Aorta (tissue), 5 donors: Measurements from ENCODE around the gene OAS3. TPM values are rescaled to one million over a fixed set of nuclear protein-coding genes. Genes with fewer than 3 reads are reported as not detected.
"Not testable (repeated sequence)": the region's sequence is repeated elsewhere in the genome, so short reads cannot be mapped to it uniquely, and the experiment has no call there.

Experiments used
- ATAC-seq: fragments of 200-7000 bp; cut with Tn5 transposase; one replicate; pipeline ENCODE4 v1.9.1; 2022; ENCODE audit warnings: moderate library complexity; ENCODE audit not compliant: low FRiP score
- DNase-seq, 2 donors: peaks; one replicate each; pipeline ENCODE4 v3.0.0-alpha.2; 2020
- H3K27ac ChIP-seq, 2 donors: one replicate each; pipeline ENCODE4 v1.5.1; 2013; ENCODE audit warnings: low read length in 2 of 2, mild to moderate bottlenecking in 2 of 2, moderate library complexity in 2 of 2, control low read depth in 1 of 2, inconsistent platforms in 1 of 2, low read depth in 1 of 2
- H3K27me3 ChIP-seq, 2 donors: one replicate each; pipeline ENCODE4 v1.6.1; 2013; ENCODE audit warnings: control low read depth in 1 of 2, low read length in 1 of 2, mild to moderate bottlenecking in 1 of 2, moderate library complexity in 1 of 2; ENCODE audit not compliant: insufficient read depth in 2 of 2, control insufficient read depth in 1 of 2
- H3K36me3 ChIP-seq, 2 donors: one replicate each; pipeline ENCODE4 v1.6.1; 2013; ENCODE audit warnings: control low read depth in 1 of 2, low read length in 1 of 2, mild to moderate bottlenecking in 1 of 2; ENCODE audit not compliant: insufficient read depth in 2 of 2, control insufficient read depth in 1 of 2
- H3K4me1 ChIP-seq, 2 donors: one replicate each; pipeline ENCODE4 v1.6.1; 2013; ENCODE audit warnings: low read length in 2 of 2, control low read depth in 1 of 2, mild to moderate bottlenecking in 1 of 2, moderate library complexity in 1 of 2; ENCODE audit not compliant: insufficient read depth in 2 of 2, control insufficient read depth in 1 of 2
- H3K4me3 ChIP-seq, 2 donors: one replicate each; pipeline ENCODE4 v1.5.1; 2013; ENCODE audit warnings: low read length in 2 of 2, control low read depth in 1 of 2, mild to moderate bottlenecking in 1 of 2
- H3K9me3 ChIP-seq: one replicate; pipeline ENCODE4 v1.6.1; 2013; ENCODE audit warnings: mild to moderate bottlenecking, low read length; ENCODE audit not compliant: control insufficient read depth
- WGBS, 2 donors: extraction: QIAGEN DNeasy Blood & Tissue Kit; methylation state at CpG; one replicate each; pipeline ENCODE4 v1.1.7; 2013; 5-methylcytosine and 5-hydroxymethylcytosine counted together
- intact Hi-C, 2 donors: fragments of 100-400 bp; cut with DNase I; formaldehyde crosslinking; loops; one replicate each; pipeline versions ENCODE4 v1.14.2 to v1.15.0; 2022
- polyA plus RNA-seq, 2 donors: library from polyadenylated mRNA; stranded (reverse); fragments of 200-250 nt; gene quantifications; one replicate each; pipeline ENCODE4 v1.2.3, GENCODE V29; 2013
- total RNA-seq, 2 donors: library from RNA; stranded (reverse); fragmentation: NEBNext Ultra II Directional; extraction: Animal tissue kit (Norgen Biotek cat#: 25700); gene quantifications; one replicate each; pipeline ENCODE4 v1.2.1, GENCODE V29; 2021
- donor health status: healthy with polysubstance abuse.
- donor health status: Bipolar disorder and iron deficiency.
- donor health status: DM: no; HTN: no; CAD: no.
- donor health status: DM: no; HTN: no; CAD: no.
- donor health status: DM: yes; HTN: yes; CAD: no.

The OAS3 gene
- total and polyA plus RNA-seq, 4 donors, result 2.6 to 19.1 (median 10.8) TPM

DNA sequence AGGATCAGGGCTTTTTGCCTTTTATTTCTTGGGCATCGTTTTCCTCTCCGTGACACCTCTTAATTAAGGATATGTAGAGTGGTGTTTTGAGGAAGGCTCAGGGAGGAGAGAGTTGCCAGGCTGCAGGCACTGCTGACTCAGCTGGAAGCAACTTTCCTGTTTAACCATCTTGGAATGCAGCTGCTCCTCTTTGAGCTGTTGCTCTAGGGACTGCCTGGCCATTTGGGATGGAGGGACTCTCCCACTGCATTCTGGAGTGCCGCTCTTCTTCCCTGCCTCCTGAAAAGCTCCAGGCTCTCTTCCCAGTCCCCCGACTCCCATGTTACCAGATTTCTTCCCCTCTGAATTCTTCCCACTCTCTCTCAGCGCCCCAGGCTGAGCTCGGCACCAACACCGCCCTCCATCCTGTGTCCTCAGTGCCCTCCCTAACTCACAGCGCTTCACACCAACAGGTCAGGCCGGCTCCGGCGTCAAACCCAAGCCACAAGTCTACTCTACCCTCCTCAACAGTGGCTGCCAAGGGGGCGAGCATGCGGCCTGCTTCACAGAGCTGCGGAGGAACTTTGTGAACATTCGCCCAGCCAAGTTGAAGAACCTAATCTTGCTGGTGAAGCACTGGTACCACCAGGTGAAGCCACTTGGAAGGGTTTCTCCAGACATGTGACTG is 5.9 kb downstream of the OAS3 start:
- DNase-seq, result no peak
- intact Hi-C loops, result no loop called here
- no peaks in the 10 kb centered on the region for H3K36me3 ChIP-seq
- H3K27ac ChIP-seq, result no peak overlapping the region
- ATAC-seq, result no peak
- no peaks in the 10 kb centered on the region for H3K27me3 ChIP-seq
- H3K4me1 ChIP-seq, result no peaks in the 10 kb centered on the region
- no peaks in the 10 kb centered on the region for H3K9me3 ChIP-seq
- WGBS, 2 donors, result 92 to 93% methylated on average over 15 of the region's 15 CpGs
- H3K4me3 ChIP-seq, result no peak overlapping the region

DNA sequence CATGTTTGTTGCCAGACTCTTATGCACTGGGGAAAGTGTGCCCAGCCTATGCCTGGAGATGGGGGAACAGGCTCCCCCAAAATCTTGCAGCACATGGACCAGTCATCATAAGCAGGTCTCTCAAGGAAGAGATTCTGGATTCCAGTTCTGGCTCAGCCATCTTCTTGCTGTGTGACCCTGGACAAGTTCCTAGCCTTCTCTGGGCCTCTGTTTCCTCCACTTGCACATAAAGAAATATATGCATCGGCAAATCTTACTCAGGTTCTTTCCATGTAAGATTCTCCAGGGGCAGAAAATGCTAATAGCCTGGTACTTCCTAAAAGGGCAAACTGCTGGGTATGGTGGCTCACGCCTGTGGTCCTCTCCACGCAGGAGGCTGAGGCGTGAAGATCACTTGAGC is 7.2 kb downstream of the OAS3 start:
- Histone ChIP-seq H3K27me3 (no peaks in the 10 kb centered on the region), H3K27ac (no peak overlapping the region), H3K9me3 (no peaks in the 10 kb centered on the region), H3K36me3 (peaks cover 0 to 1% of the 10 kb centered on the region in 2 donors), H3K4me1 (no peaks in the 10 kb centered on the region), H3K4me3 (no peak overlapping the region)
- ATAC-seq, result no peak
- intact Hi-C loops, result no loop called here
- no peak for DNase-seq
- WGBS, 2 donors, result 96% methylated on average over 4 of the region's 4 CpGs

DNA sequence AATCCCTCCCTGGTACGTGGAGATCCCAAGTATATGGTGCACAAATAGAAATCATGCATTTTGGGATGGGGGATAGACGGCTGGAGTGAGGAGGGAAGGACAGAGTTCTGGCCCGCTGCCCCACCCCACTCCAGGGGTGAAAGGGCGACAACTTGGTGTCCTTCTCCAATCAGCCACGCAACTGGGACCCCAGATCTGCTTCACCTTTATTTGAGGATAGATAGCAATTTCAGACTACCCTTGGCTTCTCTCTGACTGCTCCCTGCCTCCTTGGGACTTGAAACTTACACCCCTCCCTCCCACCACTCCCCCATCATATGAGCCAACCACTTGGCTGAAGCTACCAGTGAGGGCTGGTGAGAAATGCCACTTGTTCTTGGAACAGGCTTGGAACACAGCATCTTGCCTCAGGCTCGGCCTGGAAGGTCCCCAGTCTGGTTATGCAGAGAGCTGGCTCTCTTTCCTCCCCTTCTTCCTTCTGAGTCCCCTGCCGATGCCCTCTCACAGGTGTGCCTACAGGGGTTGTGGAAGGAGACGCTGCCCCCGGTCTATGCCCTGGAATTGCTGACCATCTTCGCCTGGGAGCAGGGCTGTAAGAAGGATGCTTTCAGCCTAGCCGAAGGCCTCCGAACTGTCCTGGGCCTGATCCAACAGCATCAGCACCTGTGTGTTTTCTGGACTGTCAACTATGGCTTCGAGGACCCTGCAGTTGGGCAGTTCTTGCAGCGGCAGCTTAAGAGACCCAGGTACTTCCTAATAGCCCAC is 8.1 kb downstream of the OAS3 start:
- H3K9me3 ChIP-seq, result no peaks in the 10 kb centered on the region
- H3K27ac ChIP-seq, result no peak overlapping the region
- no peaks in the 10 kb centered on the region for H3K27me3 ChIP-seq
- no peak for ATAC-seq
- no peak for DNase-seq
- no peak overlapping the region for H3K4me3 ChIP-seq
- WGBS, 2 donors, result 78 to 82% methylated on average over 14 of the region's 14 CpGs
- intact Hi-C loops, result no loop called here
- H3K4me1 ChIP-seq, result no peaks in the 10 kb centered on the region
- H3K36me3 ChIP-seq, result peaks cover 1 to 5% of the 10 kb centered on the region in 2 donors

DNA sequence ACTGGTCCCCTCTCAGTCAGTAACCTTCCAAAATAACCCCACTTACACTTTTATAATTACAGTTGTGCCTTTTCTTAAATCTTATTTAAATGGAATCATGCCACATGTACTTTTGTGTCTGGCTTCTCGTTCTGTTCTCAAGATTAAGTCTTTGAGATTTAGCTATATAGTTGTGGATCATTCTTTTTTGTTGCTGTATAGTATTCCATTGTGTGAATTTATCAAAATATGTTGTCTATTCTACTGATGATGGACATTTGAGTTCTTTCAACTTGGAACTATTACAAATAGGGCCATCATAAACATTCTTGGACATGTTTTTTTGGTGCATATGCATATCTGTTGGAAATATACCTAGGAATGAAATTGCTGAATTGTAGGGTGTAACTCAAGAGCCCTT is 9.0 kb downstream of the OAS3 start:
- 46 to 47% methylated on average over 1 of the region's 1 CpG for WGBS, 2 donors
- DNase-seq (no peak), ATAC-seq (no peak)
- Histone ChIP-seq H3K9me3 (no peaks in the 10 kb centered on the region), H3K27ac (no peak overlapping the region), H3K4me1 (no peaks in the 10 kb centered on the region), H3K27me3 (no peaks in the 10 kb centered on the region), H3K36me3 (peaks cover 1 to 5% of the 10 kb centered on the region in 2 donors), H3K4me3 (no peak overlapping the region)
- intact Hi-C loops, result no loop called here

DNA sequence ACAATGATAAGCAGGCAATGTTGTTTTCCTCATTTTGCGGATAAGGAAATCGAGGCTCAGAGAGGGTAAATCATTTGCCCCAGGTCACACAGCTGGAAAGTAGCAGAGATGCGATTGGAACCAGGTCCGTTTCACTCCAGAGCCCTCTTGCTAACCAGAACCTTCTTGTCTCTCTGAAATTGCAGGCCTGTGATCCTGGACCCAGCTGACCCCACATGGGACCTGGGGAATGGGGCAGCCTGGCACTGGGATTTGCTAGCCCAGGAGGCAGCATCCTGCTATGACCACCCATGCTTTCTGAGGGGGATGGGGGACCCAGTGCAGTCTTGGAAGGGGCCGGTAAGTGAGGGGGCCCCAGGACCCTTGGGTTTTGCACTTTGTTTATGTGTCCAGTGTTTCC is 9.5 kb downstream of the OAS3 start:
- no peaks in the 10 kb centered on the region for H3K4me1 ChIP-seq
- no peaks in the 10 kb centered on the region for H3K27me3 ChIP-seq
- H3K27ac ChIP-seq, result no peak overlapping the region
- intact Hi-C loops, result no loop called here
- H3K36me3 ChIP-seq, result peaks cover 1 to 5% of the 10 kb centered on the region in 2 donors
- ATAC-seq (no peak), DNase-seq (no peak)
- H3K4me3 ChIP-seq, result no peak overlapping the region
- 90 to 96% methylated on average over 5 of the region's 5 CpGs for WGBS, 2 donors
- H3K9me3 ChIP-seq, result no peaks in the 10 kb centered on the region

GRCh38 chr12:112948806-112949205 is 10.5 kb downstream of the OAS3 start:
- intact Hi-C loops, result no loop called here
- ATAC-seq (no peak), DNase-seq (no peak)
- Histone ChIP-seq H3K27me3 (no peaks in the 10 kb centered on the region), H3K4me3 (no peak overlapping the region), H3K36me3 (peaks cover 1 to 5% of the 10 kb centered on the region in 2 donors), H3K4me1 (no peaks in the 10 kb centered on the region), H3K9me3 (no peaks in the 10 kb centered on the region), H3K27ac (no peak overlapping the region)
- 95 to 97% methylated on average over 7 of the region's 7 CpGs for WGBS, 2 donors

GRCh38 chr12:112950701-112951100 is 12.4 kb downstream of the OAS3 start:
- Histone ChIP-seq H3K36me3 (peaks cover 1 to 5% of the 10 kb centered on the region in 2 donors), H3K4me1 (no peaks in the 10 kb centered on the region), H3K4me3 (no peak overlapping the region), H3K9me3 (no peaks in the 10 kb centered on the region), H3K27me3 (no peaks in the 10 kb centered on the region), H3K27ac (no peak overlapping the region)
- ATAC-seq, result no peak
- DNase-seq, result no peak
- 89 to 91% methylated on average over 11 of the region's 11 CpGs for WGBS, 2 donors
- intact Hi-C loops, result no loop called here

- H3K9me3 ChIP-seq, H3K36me3 ChIP-seq, H3K27ac ChIP-seq, H3K4me3 ChIP-seq, H3K4me1 ChIP-seq, intact Hi-C loops, ATAC-seq, DNase-seq, H3K27me3 ChIP-seq: not testable (repeated sequence)
- 89 to 93% methylated on average over 4 of the region's 4 CpGs for WGBS, 2 donors
Measured at GRCh38 chr12:112957125-112957524, 18.9 kb downstream of the OAS3 start.

GRCh38 chr12:112961074-112961473 is 22.8 kb downstream of the OAS3 start:
- peaks cover 4% of the 10 kb centered on the region for H3K9me3 ChIP-seq
- no peak for ATAC-seq
- peaks cover 0 to 4% of the 10 kb centered on the region in 2 donors for H3K36me3 ChIP-seq
- 83 to 88% methylated on average over 7 of the region's 7 CpGs for WGBS, 2 donors
- no peak overlapping the region for H3K27ac ChIP-seq
- H3K4me3 ChIP-seq, result no peak overlapping the region
- intact Hi-C loops, result no loop called here
- H3K4me1 ChIP-seq, result no peaks in the 10 kb centered on the region
- no peaks in the 10 kb centered on the region for H3K27me3 ChIP-seq
- no peak for DNase-seq
